Liver (tissue), 9 donors: ENCODE measurements around the gene IQCK. TPM values are rescaled to one million over a fixed set of nuclear protein-coding genes. Genes with fewer than 3 reads are reported as not detected.

Experiments used
- DNase-seq: peaks from one replicate; pipeline ENCODE4 v3.0.0-alpha.2; 2017; ENCODE audit warnings: low spot score
- H3K27ac ChIP-seq, 2 donors: one replicate each; pipeline ENCODE4 v1.7.0; 2013; ENCODE audit warnings: inconsistent platforms in 2 of 2, low read length in 2 of 2, control low read depth in 1 of 2, low read depth in 1 of 2, mild to moderate bottlenecking in 1 of 2
- H3K27me3 ChIP-seq, 4 donors: one replicate each; pipeline versions ENCODE4 v1.6.1 to v1.7.0; 2013; ENCODE audit warnings: low read length in 3 of 4, inconsistent platforms in 1 of 4, mild to moderate bottlenecking in 1 of 4, moderate library complexity in 1 of 4; ENCODE audit not compliant: control insufficient read depth in 4 of 4, insufficient read depth in 4 of 4
- H3K36me3 ChIP-seq, 4 donors: one replicate each; pipeline versions ENCODE4 v1.6.1 to v1.7.0; 2013; ENCODE audit warnings: low read length in 3 of 4, mild to moderate bottlenecking in 3 of 4, low read depth in 1 of 4, moderate library complexity in 1 of 4; ENCODE audit not compliant: control insufficient read depth in 4 of 4, insufficient read depth in 3 of 4
- H3K4me1 ChIP-seq, 4 donors: one replicate each; pipeline versions ENCODE4 v1.6.1 to v1.7.0; 2013; ENCODE audit warnings: low read length in 3 of 4, mild to moderate bottlenecking in 3 of 4, moderate library complexity in 1 of 4; ENCODE audit not compliant: control insufficient read depth in 4 of 4, insufficient read depth in 4 of 4
- H3K4me3 ChIP-seq, 3 donors: one replicate each; pipeline versions ENCODE4 v1.6.1 to v1.7.0; 2013; ENCODE audit warnings: low read length in 3 of 3, control low read depth in 1 of 3, low read depth in 1 of 3, mild to moderate bottlenecking in 1 of 3
- H3K9ac ChIP-seq, 2 donors: one replicate each; pipeline ENCODE4 v1.7.0; 2013; ENCODE audit warnings: low read length in 2 of 2, mild to moderate bottlenecking in 2 of 2, moderate library complexity in 2 of 2, control low read depth in 1 of 2, low read depth in 1 of 2
- H3K9me3 ChIP-seq, 4 donors: one replicate each; pipeline versions ENCODE4 v1.6.1 to v1.7.0; 2013; ENCODE audit warnings: low read length in 3 of 4; ENCODE audit not compliant: control insufficient read depth in 4 of 4
- ATF3 ChIP-seq: IDR thresholded peaks from 2 replicates; pipeline ENCODE4 v1.6.1; 2016; ENCODE audit warnings: antibody characterized with exemption
- CTCF ChIP-seq: fragments of 150-350 bp; IDR thresholded peaks from 2 replicates; pipeline ENCODE4 v1.5.1; 2017; ENCODE audit warnings: improper control_type of control experiment, low read depth, low read length; ENCODE audit not compliant: missing input control
- EGR1 ChIP-seq, 2 donors: IDR thresholded peaks; 2 replicates each; pipeline ENCODE4 v1.6.1; 2016 to 2018; ENCODE audit warnings: antibody characterized with exemption in 2 of 2, low read depth in 2 of 2
- FOXA1 ChIP-seq: IDR thresholded peaks from 2 replicates; pipeline ENCODE4 v1.6.1; 2016; ENCODE audit warnings: antibody characterized with exemption
- FOXA2 ChIP-seq: IDR thresholded peaks from 2 replicates; pipeline ENCODE4 v1.6.1; 2016; ENCODE audit warnings: antibody characterized with exemption
- GABPA ChIP-seq, 2 donors: IDR thresholded peaks in 1 of 2; conservative IDR thresholded peaks in 1 of 2; 2 replicates each; pipeline ENCODE4 v1.6.1; 2016; ENCODE audit warnings: antibody characterized with exemption in 2 of 2, mild to moderate bottlenecking in 1 of 2, moderate library complexity in 1 of 2
- HNF4A ChIP-seq, 2 donors: conservative IDR thresholded peaks; 2 replicates each; pipeline ENCODE4 v1.6.1; 2016; ENCODE audit warnings: antibody characterized with exemption in 2 of 2, mild to moderate bottlenecking in 2 of 2
- HNF4G ChIP-seq: IDR thresholded peaks from 2 replicates; pipeline ENCODE4 v1.6.1; 2016; ENCODE audit warnings: antibody characterized with exemption
- MAX ChIP-seq: IDR thresholded peaks from 2 replicates; pipeline ENCODE4 v1.6.1; 2016; ENCODE audit warnings: antibody characterized with exemption
- NR2F2 ChIP-seq: IDR thresholded peaks from 2 replicates; pipeline ENCODE4 v1.6.1; 2016; ENCODE audit warnings: antibody characterized with exemption
- RAD21 ChIP-seq, 2 donors: IDR thresholded peaks; 2 replicates each; pipeline ENCODE4 v1.6.1; 2016; ENCODE audit warnings: antibody characterized with exemption in 2 of 2, mild to moderate bottlenecking in 2 of 2
- REST ChIP-seq: IDR thresholded peaks from 2 replicates; pipeline ENCODE4 v1.6.1; 2016; ENCODE audit warnings: antibody characterized with exemption, mild to moderate bottlenecking
- RXRA ChIP-seq, 2 donors: IDR thresholded peaks; 2 replicates each; pipeline ENCODE4 v1.6.1; 2017 to 2018; ENCODE audit warnings: antibody characterized with exemption in 2 of 2, mild to moderate bottlenecking in 1 of 2
- SP1 ChIP-seq: IDR thresholded peaks from 2 replicates; pipeline ENCODE4 v1.6.1; 2018; ENCODE audit warnings: antibody characterized with exemption, mild to moderate bottlenecking
- TAF1 ChIP-seq: conservative IDR thresholded peaks from 2 replicates; pipeline ENCODE4 v1.6.1; 2016; ENCODE audit warnings: antibody characterized with exemption, mild to moderate bottlenecking
- YY1 ChIP-seq: IDR thresholded peaks from 2 replicates; pipeline ENCODE4 v1.6.1; 2016; ENCODE audit warnings: antibody characterized with exemption, mild to moderate bottlenecking
- ZBTB33 ChIP-seq: IDR thresholded peaks from 2 replicates; pipeline ENCODE4 v1.6.1; 2016; ENCODE audit warnings: antibody characterized with exemption
- WGBS: extraction: QIAGEN DNeasy Blood & Tissue Kit; methylation state at CpG from one replicate; pipeline ENCODE4 v1.1.7; 2013; 5-methylcytosine and 5-hydroxymethylcytosine counted together
- polyA plus RNA-seq, 2 donors: library from polyadenylated mRNA; stranded (reverse) in 1 of 2; unstranded in 1 of 2; fragments of 200-250 nt in 1 of 2; fragments of >200 nt in 1 of 2; fragmentation: Nextera tagmentation in 1 of 2; extraction: Ambion mirVana in 1 of 2; gene quantifications; one replicate each; pipeline versions ENCODE4 v1.2.1 to v1.2.3, GENCODE V29; 2013 to 2015
- total RNA-seq, 2 donors: library from RNA; depleted of rRNA; stranded (reverse); fragments of >200 nt; gene quantifications; one replicate each; pipeline ENCODE4 v1.2.3, GENCODE V29; 2014
- donor health status: healthy.
- donor health status: healthy.
- donor health status: healthy.
- donor health status: healthy.
- donor health status: healthy.

IQCK gene
- total and polyA plus RNA-seq, 4 donors = 2.1 to 4.4 (median 2.9) TPM

GRCh38 chr16:19728636-19728965, 10.5 kb downstream of the IQCK start:
- TF ChIP-seq HNF4A (conservative IDR thresholded peaks at IDR 0.05) (no peak), EGR1 (IDR thresholded peaks at IDR 0.05; ENCODE audit: low read depth in 2 of 2) (no peak), TAF1 (no peak), MAX (no peak), ATF3 (no peak), RAD21 (IDR thresholded peaks at IDR 0.05) (no peak), FOXA2 (no peak), NR2F2 (no peak), CTCF (no peak), GABPA (IDR thresholded peaks at IDR 0.05 in 1 of 2, conservative IDR thresholded peaks at IDR 0.05 in 1 of 2) (no peak), REST (no peak), YY1 (no peak), HNF4G (no peak), SP1 (no peak)
- Histone ChIP-seq H3K36me3 (no peaks in the 10 kb centered on the region), H3K9ac (no peak overlapping the region), H3K4me3 (no peak overlapping the region), H3K4me1 (no peaks in the 10 kb centered on the region), H3K9me3 (no peaks in the 10 kb centered on the region), H3K27me3 (no peaks in the 10 kb centered on the region), H3K27ac (no peak overlapping the region)
- DNase-seq = no peak
- 78% methylated on average over 3 of the region's 3 CpGs for WGBS

- no peaks in the 10 kb centered on the region for H3K36me3 ChIP-seq
- no peak overlapping the region for H3K4me3 ChIP-seq
- DNase-seq = no peak
- no peaks in the 10 kb centered on the region for H3K27me3 ChIP-seq
- peaks cover 0 to 2% (median 1%) of the 10 kb centered on the region in 4 donors for H3K4me1 ChIP-seq
- WGBS = 96% methylated on average over 6 of the region's 6 CpGs
- H3K9ac ChIP-seq = no peak overlapping the region
- no peak overlapping the region for H3K27ac ChIP-seq
- no peaks in the 10 kb centered on the region for H3K9me3 ChIP-seq
- TF ChIP-seq EGR1 (IDR thresholded peaks at IDR 0.05; ENCODE audit: low read depth in 2 of 2) (no peak), CTCF (no peak), TAF1 (no peak), REST (no peak), MAX (no peak), NR2F2 (no peak), HNF4A (conservative IDR thresholded peaks at IDR 0.05) (no peak), RAD21 (IDR thresholded peaks at IDR 0.05) (no peak), ZBTB33 (no peak), GABPA (IDR thresholded peaks at IDR 0.05 in 1 of 2, conservative IDR thresholded peaks at IDR 0.05 in 1 of 2) (no peak), RXRA (IDR thresholded peaks at IDR 0.05) (no peak), HNF4G (no peak), FOXA1 (no peak), SP1 (no peak)
Observed at GRCh38 chr16:19733551-19733950, 15.5 kb downstream of the IQCK start.
